Fibroblast of lung (primary cell): ENCODE results near the gene SYTL5. TPM values are rescaled to one million over a fixed set of nuclear protein-coding genes. Genes with fewer than 3 reads are reported as not detected.
A peak's percentile ranks its signal among the peaks of the same experiment; 100 is the strongest.

Experiments
- DNase-seq, 2 donors: peaks; one replicate each; pipeline versions ENCODE4 v3.0.0 to v3.0.0-alpha.2; 2010; ENCODE audit warnings: low read depth in 2 of 2
- H2AFZ ChIP-seq: 2 replicates; pipeline ENCODE4 v1.5.1; 2012; ENCODE audit warnings: low read length, control low read depth, inconsistent platforms
- H3K27ac ChIP-seq: 2 replicates; pipeline ENCODE4 v1.5.1; 2011; ENCODE audit warnings: low read length, control low read depth; ENCODE audit not compliant: insufficient read depth
- H3K27me3 ChIP-seq: 2 replicates; pipeline ENCODE4 v1.5.1; 2011; ENCODE audit warnings: mild to moderate bottlenecking, low read length; ENCODE audit not compliant: control insufficient read depth, insufficient read depth
- H3K36me3 ChIP-seq: 2 replicates; pipeline ENCODE4 v1.5.1; 2011; ENCODE audit warnings: low read length; ENCODE audit not compliant: control insufficient read depth, insufficient read depth
- H3K4me1 ChIP-seq: 2 replicates; pipeline ENCODE4 v1.5.1; 2011; ENCODE audit warnings: low read length; ENCODE audit not compliant: control insufficient read depth, insufficient read depth; ENCODE audit errors: extremely low read depth
- H3K4me2 ChIP-seq: 2 replicates; pipeline ENCODE4 v1.5.1; 2011; ENCODE audit warnings: low read length, control low read depth; ENCODE audit not compliant: insufficient read depth; ENCODE audit errors: extremely low read depth
- H3K4me3 ChIP-seq, 4 experiments: fragments of 200-600 bp in 1 of 4; sonication (generic) in 1 of 4; replicated peaks in 1 of 4; 2 replicates each; pipeline ENCODE4 v1.5.1; 2011 to 2016; ENCODE audit warnings: low read length in 4 of 4, low read depth in 3 of 4, mild to moderate bottlenecking in 3 of 4, control low read depth in 2 of 4, inconsistent platforms in 1 of 4, mixed read lengths in 1 of 4; ENCODE audit not compliant: insufficient read depth in 1 of 4; ENCODE audit errors: control extremely low read depth in 1 of 4
- H3K79me2 ChIP-seq: 2 replicates; pipeline ENCODE4 v1.5.1; 2012; ENCODE audit warnings: mild to moderate bottlenecking, low read length, inconsistent platforms; ENCODE audit not compliant: control insufficient read depth, insufficient read depth
- H3K9ac ChIP-seq: 2 replicates; pipeline ENCODE4 v1.5.1; 2011; ENCODE audit warnings: mild to moderate bottlenecking, low read length, control low read depth; ENCODE audit not compliant: insufficient read depth
- H3K9me3 ChIP-seq: 2 replicates; pipeline ENCODE4 v1.5.1; 2012; ENCODE audit warnings: low read depth, low read length; ENCODE audit not compliant: control insufficient read depth, insufficient read depth
- H4K20me1 ChIP-seq: 2 replicates; pipeline ENCODE4 v1.5.1; 2011; ENCODE audit warnings: low read length; ENCODE audit not compliant: control insufficient read depth, insufficient read depth; ENCODE audit errors: extremely low read depth
- CTCF ChIP-seq, 2 donors: IDR thresholded peaks in 1 of 2; conservative IDR thresholded peaks in 1 of 2; 1 replicate in 1 of 2; 2 replicates in 1 of 2; pipeline ENCODE4 v1.5.1; 2011 to 2012; ENCODE audit warnings: low read length in 2 of 2, control low read depth in 1 of 2, inconsistent platforms in 1 of 2, low read depth in 1 of 2, mild to moderate bottlenecking in 1 of 2
- EZH2 ChIP-seq: IDR thresholded peaks from 2 replicates; pipeline ENCODE4 v1.5.1; 2012; ENCODE audit warnings: low read length, control low read depth, mild to moderate bottlenecking; ENCODE audit errors: missing control alignments
- polyA plus RNA-seq, 2 donors: library from polyadenylated mRNA; depleted of rRNA in 1 of 2; stranded (reverse) in 1 of 2; unstranded in 1 of 2; fragments of >200 nt; gene quantifications; 2 replicates each; pipeline ENCODE4 v1.2.1, GENCODE V29; 2011 to 2012; ENCODE audit warnings: missing spikeins in 1 of 2
- total RNA-seq: library from RNA; depleted of rRNA; stranded (reverse); fragments of >200 nt; gene quantifications from 2 replicates; pipeline ENCODE4 v1.2.1, GENCODE V29; 2014

The SYTL5 gene
- total and polyA plus RNA-seq, 2 donors (not counting 1 experiment from before 2014, with no cell fraction given) = 0.27 to 1.5 TPM

GRCh38 chrX:38149016-38149415, 142.7 kb downstream of the SYTL5 start:
- Histone ChIP-seq H3K4me2 (no peak overlapping the region), H3K36me3 (no peaks in the 10 kb centered on the region), H3K9me3 (no peaks in the 10 kb centered on the region), H4K20me1 (no peaks in the 10 kb centered on the region), H3K9ac (no peak overlapping the region), H3K79me2 (no peaks in the 10 kb centered on the region), H3K27ac (no peak overlapping the region), H2AFZ (no peak overlapping the region), H3K27me3 (no peaks in the 10 kb centered on the region), H3K4me1 (no peaks in the 10 kb centered on the region), H3K4me3 (no peak overlapping the region)
- DNase-seq = peak in 1 of 2 donors; percentile 57
- no peak for TF ChIP-seq EZH2
- TF ChIP-seq CTCF (conservative IDR thresholded peaks at IDR 0.05 in 1 of 2, IDR thresholded peaks at IDR 0.05 in 1 of 2; ENCODE audit: low read depth in 1 of 2, low read length in 2 of 2) = no peak

- H2AFZ ChIP-seq = no peak overlapping the region
- H3K9me3 ChIP-seq = no peaks in the 10 kb centered on the region
- no peaks in the 10 kb centered on the region for H3K4me1 ChIP-seq
- no peak overlapping the region for H3K4me2 ChIP-seq
- no peak overlapping the region for H3K27ac ChIP-seq
- no peaks in the 10 kb centered on the region for H3K36me3 ChIP-seq
- no peak overlapping the region for H3K9ac ChIP-seq
- DNase-seq = no peak
- TF ChIP-seq CTCF (conservative IDR thresholded peaks at IDR 0.05 in 1 of 2, IDR thresholded peaks at IDR 0.05 in 1 of 2; ENCODE audit: low read depth in 1 of 2, low read length in 2 of 2) = no peak
- no peak for TF ChIP-seq EZH2
- no peaks in the 10 kb centered on the region for H3K79me2 ChIP-seq
- no peaks in the 10 kb centered on the region for H4K20me1 ChIP-seq
- H3K4me3 ChIP-seq = no peak overlapping the region
- H3K27me3 ChIP-seq = no peaks in the 10 kb centered on the region
Observed at GRCh38 chrX:38150993-38151392, 144.6 kb downstream of the SYTL5 start.

- Histone ChIP-seq H3K79me2 (no peaks in the 10 kb centered on the region), H3K36me3 (no peaks in the 10 kb centered on the region), H2AFZ (no peak overlapping the region), H3K4me3 (no peak overlapping the region), H3K4me2 (no peak overlapping the region), H3K4me1 (no peaks in the 10 kb centered on the region), H3K27ac (no peak overlapping the region), H4K20me1 (no peaks in the 10 kb centered on the region), H3K9me3 (no peaks in the 10 kb centered on the region), H3K27me3 (no peaks in the 10 kb centered on the region), H3K9ac (no peak overlapping the region)
- no peak for TF ChIP-seq EZH2
- TF ChIP-seq CTCF (conservative IDR thresholded peaks at IDR 0.05 in 1 of 2, IDR thresholded peaks at IDR 0.05 in 1 of 2; ENCODE audit: low read depth in 1 of 2, low read length in 2 of 2) = no peak
- peak in 1 of 2 donors; percentile 90 for DNase-seq
Observed at GRCh38 chrX:38151441-38151840, 145.1 kb downstream of the SYTL5 start.
